ENCODE data around the gene FAM193B. TPM values are rescaled to one million over a fixed set of nuclear protein-coding genes. Genes with fewer than 3 reads are reported as not detected.
A peak's percentile ranks its signal among the peaks of the same experiment; 100 is the strongest.

Gene FAM193B
- total and polyA plus RNA-seq, 2 of the 13 experiments (the other 11 are each of a cell fraction or from before 2014, with no cell fraction given) = 21.2 to 40.9 TPM

- peak; percentile 54; the same call in 1 of the 2 replicates for TF ChIP-seq ZNF142 (CRISPR knock-in tag; IDR thresholded peaks at IDR 0.05)
- peak; percentile 70; the same call in 1 of the 2 replicates for TF ChIP-seq ISX (CRISPR knock-in tag; conservative IDR thresholded peaks at IDR 0.05)
- peak; percentile 25; the same call in 1 of the 2 replicates for TF ChIP-seq HOXA3 (CRISPR knock-in tag; IDR thresholded peaks at IDR 0.05)
- no peak; the same call in 1 of the 2 replicates for TF ChIP-seq ZBED4 (CRISPR knock-in tag; IDR thresholded peaks at IDR 0.05; ENCODE audit: borderline replicate concordance)
- TF ChIP-seq REPIN1 (CRISPR knock-in tag; IDR thresholded peaks at IDR 0.05; ENCODE audit: borderline replicate concordance, low read depth) = 0 out of 2 replicates have a peak, but pooled peaks have one; percentile 44
- no peak for TF ChIP-seq PHB2 (IDR thresholded peaks at IDR 0.05; ENCODE audit: partially characterized antibody)
- no peak for TF ChIP-seq SRF (IDR thresholded peaks at IDR 0.05; ENCODE audit: low read depth, low read length)
- no peak for TF ChIP-seq ZNF775 (CRISPR knock-in tag; IDR thresholded peaks at IDR 0.05; ENCODE audit: borderline replicate concordance)
- TF ChIP-seq DRAP1 (CRISPR knock-in tag; IDR thresholded peaks at IDR 0.05) = peak; percentile 100
- TF ChIP-seq HOXD1 (CRISPR knock-in tag; IDR thresholded peaks at IDR 0.05) = no peak
- 0 out of 2 replicates have a peak, but pooled peaks have one; percentile 51 for TF ChIP-seq ZNF619 (CRISPR knock-in tag; IDR thresholded peaks at IDR 0.05)
- no peak for TF ChIP-seq ZXDC (CRISPR knock-in tag; IDR thresholded peaks at IDR 0.05)
- TF ChIP-seq POLR2AphosphoS2 (IDR thresholded peaks at IDR 0.05; ENCODE audit: low read depth, low read length) = no peak
- peak; percentile 64; the same call in 1 of the 2 replicates for TF ChIP-seq DNMT3B (CRISPR knock-in tag; conservative IDR thresholded peaks at IDR 0.05)
- 0 out of 2 replicates have a peak, but pooled peaks have one; percentile 10 for TF ChIP-seq SMAD1 (CRISPR knock-in tag; IDR thresholded peaks at IDR 0.05; ENCODE audit: borderline replicate concordance, low read depth)
- TF ChIP-seq HNRNPLL (IDR thresholded peaks at IDR 0.05; ENCODE audit: low read depth, low read length, poor library complexity, severe bottlenecking) = peak; percentile 70
Observed at GRCh38 chr5:177497292-177498012, 56.9 kb downstream of the FAM193B start, which contains the start of gene PDLIM7 (continued).
